Neural progenitor cell (in vitro differentiated cells): Measurements from ENCODE around the gene HMGXB4. TPM values are rescaled to one million over a fixed set of nuclear protein-coding genes. Genes with fewer than 3 reads are reported as not detected.

Experiments used
- DNase-seq: peaks from one replicate; pipeline ENCODE4 v3.0.0-alpha.2; 2016; ENCODE audit warnings: low spot score
- H2AFZ ChIP-seq: fragments of 200-600 bp; sonication (generic); replicated peaks from 2 replicates; pipeline ENCODE4 v1.6.1; 2016; ENCODE audit warnings: antibody characterized with exemption
- H3F3A ChIP-seq: fragments of 200-600 bp; sonication (generic); 2 replicates; pipeline ENCODE4 v1.6.1; 2016; ENCODE audit warnings: antibody characterized with exemption, low read depth
- H3K27ac ChIP-seq: fragments of 200-600 bp; sonication (generic); 2 replicates; pipeline ENCODE4 v1.5.1; 2016; ENCODE audit warnings: mild to moderate bottlenecking
- H3K27me3 ChIP-seq: fragments of 200-600 bp; sonication (generic); 2 replicates; pipeline ENCODE4 v1.6.1; 2016; ENCODE audit warnings: mild to moderate bottlenecking, moderate library complexity
- H3K36me3 ChIP-seq: fragments of 200-600 bp; sonication (generic); 2 replicates; pipeline ENCODE4 v1.5.1; 2016
- H3K4me1 ChIP-seq: fragments of 200-600 bp; sonication (generic); 2 replicates; pipeline ENCODE4 v1.6.1; 2016; ENCODE audit warnings: mixed run types
- H3K4me2 ChIP-seq: fragments of 200-600 bp; sonication (generic); 2 replicates; pipeline ENCODE4 v1.6.1; 2016
- H3K4me3 ChIP-seq: fragments of 200-600 bp; sonication (generic); 2 replicates; pipeline ENCODE4 v1.5.1; 2016
- H3K79me2 ChIP-seq: fragments of 200-600 bp; sonication (generic); 2 replicates; pipeline ENCODE4 v1.6.1; 2016; ENCODE audit warnings: low read depth
- H3K9ac ChIP-seq: fragments of 200-600 bp; sonication (generic); 2 replicates; pipeline ENCODE4 v1.6.1; 2016
- H3K9me3 ChIP-seq: fragments of 200-600 bp; sonication (generic); 2 replicates; pipeline ENCODE4 v1.5.1; 2016; ENCODE audit warnings: low read depth
- H4K20me1 ChIP-seq: fragments of 200-600 bp; sonication (generic); 2 replicates; pipeline ENCODE4 v1.6.1; 2016; ENCODE audit warnings: low read depth
- H3K27ac Mint-ChIP-seq: 3 replicates; pipeline ENCODE4 v1.8.0; 2021; ENCODE audit warnings: mixed read lengths
- H3K27me3 Mint-ChIP-seq: 2 replicates; pipeline ENCODE4 v1.8.0; 2022; ENCODE audit warnings: low read depth, mild to moderate bottlenecking, inconsistent platforms, moderate library complexity, mixed read lengths; ENCODE audit not compliant: insufficient read depth
- H3K36me3 Mint-ChIP-seq: 3 replicates; pipeline ENCODE4 v1.8.0; 2021; ENCODE audit warnings: mixed read lengths
- H3K4me1 Mint-ChIP-seq: 3 replicates; pipeline ENCODE4 v1.8.0; 2021; ENCODE audit warnings: mixed read lengths
- H3K4me3 Mint-ChIP-seq: 3 replicates; pipeline ENCODE4 v1.8.0; 2021; ENCODE audit warnings: mild to moderate bottlenecking, moderate library complexity, mixed read lengths
- H3K9me3 Mint-ChIP-seq: 3 replicates; pipeline ENCODE4 v1.8.0; 2020; ENCODE audit warnings: mixed read lengths
- EZH2 ChIP-seq: fragments of 200-600 bp; sonication (generic); IDR thresholded peaks from 2 replicates; pipeline ENCODE4 v1.6.1; 2017; ENCODE audit warnings: antibody characterized with exemption, mild to moderate bottlenecking, moderate library complexity
- EZH2phosphoT487 ChIP-seq: fragments of 200-600 bp; sonication (generic); IDR thresholded peaks from 2 replicates; pipeline ENCODE4 v1.6.1; 2017; ENCODE audit warnings: antibody characterized with exemption
- total RNA-seq: library from RNA; depleted of rRNA; stranded (reverse); fragments of >200 nt; gene quantifications from 2 replicates; pipeline ENCODE4 v1.2.3, GENCODE V29; 2015; ENCODE audit warnings: low replicate concordance
- TF ChIP-seq, protein P1 (sequence below): fragments of 200-600 bp; sonication (generic); IDR thresholded peaks from 2 replicates; pipeline ENCODE4 v1.5.1; 2017; ENCODE audit warnings: antibody characterized with exemption, mild to moderate bottlenecking

Gene HMGXB4
- total RNA-seq, 1 donor from 2014 or later: 55.9 TPM

- Mint-ChIP-seq H3K27me3 (peaks cover 5% of the 10 kb centered on the region), H3K9me3 (no peaks in the 10 kb centered on the region), H3K4me3 (no peak overlapping the region), H3K27ac (no peak overlapping the region), H3K4me1 (peaks cover 2% of the 10 kb centered on the region), H3K36me3 (no peaks in the 10 kb centered on the region)
- H4K20me1 ChIP-seq: no peaks in the 10 kb centered on the region
- H3F3A ChIP-seq: no peaks in the 10 kb centered on the region
- H2AFZ ChIP-seq: no peak overlapping the region
- H3K27ac ChIP-seq: no peak overlapping the region
- H3K9ac ChIP-seq: no peak overlapping the region
- no peaks in the 10 kb centered on the region for H3K4me1 ChIP-seq
- H3K4me2 ChIP-seq: no peak overlapping the region
- H3K27me3 ChIP-seq: no peaks in the 10 kb centered on the region
- no peak for TF ChIP-seq EZH2
- TF ChIP-seq, protein P1, sequence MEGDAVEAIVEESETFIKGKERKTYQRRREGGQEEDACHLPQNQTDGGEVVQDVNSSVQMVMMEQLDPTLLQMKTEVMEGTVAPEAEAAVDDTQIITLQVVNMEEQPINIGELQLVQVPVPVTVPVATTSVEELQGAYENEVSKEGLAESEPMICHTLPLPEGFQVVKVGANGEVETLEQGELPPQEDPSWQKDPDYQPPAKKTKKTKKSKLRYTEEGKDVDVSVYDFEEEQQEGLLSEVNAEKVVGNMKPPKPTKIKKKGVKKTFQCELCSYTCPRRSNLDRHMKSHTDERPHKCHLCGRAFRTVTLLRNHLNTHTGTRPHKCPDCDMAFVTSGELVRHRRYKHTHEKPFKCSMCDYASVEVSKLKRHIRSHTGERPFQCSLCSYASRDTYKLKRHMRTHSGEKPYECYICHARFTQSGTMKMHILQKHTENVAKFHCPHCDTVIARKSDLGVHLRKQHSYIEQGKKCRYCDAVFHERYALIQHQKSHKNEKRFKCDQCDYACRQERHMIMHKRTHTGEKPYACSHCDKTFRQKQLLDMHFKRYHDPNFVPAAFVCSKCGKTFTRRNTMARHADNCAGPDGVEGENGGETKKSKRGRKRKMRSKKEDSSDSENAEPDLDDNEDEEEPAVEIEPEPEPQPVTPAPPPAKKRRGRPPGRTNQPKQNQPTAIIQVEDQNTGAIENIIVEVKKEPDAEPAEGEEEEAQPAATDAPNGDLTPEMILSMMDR: no peak
- no peak for TF ChIP-seq EZH2phosphoT487
- H3K4me3 ChIP-seq: no peak overlapping the region
- H3K36me3 ChIP-seq: no peaks in the 10 kb centered on the region
- H3K79me2 ChIP-seq: no peaks in the 10 kb centered on the region
- no peaks in the 10 kb centered on the region for H3K9me3 ChIP-seq
- DNase-seq: no peak
Observed at GRCh38 chr22:35220221-35220620, 37.1 kb upstream of the HMGXB4 start.

DNA sequence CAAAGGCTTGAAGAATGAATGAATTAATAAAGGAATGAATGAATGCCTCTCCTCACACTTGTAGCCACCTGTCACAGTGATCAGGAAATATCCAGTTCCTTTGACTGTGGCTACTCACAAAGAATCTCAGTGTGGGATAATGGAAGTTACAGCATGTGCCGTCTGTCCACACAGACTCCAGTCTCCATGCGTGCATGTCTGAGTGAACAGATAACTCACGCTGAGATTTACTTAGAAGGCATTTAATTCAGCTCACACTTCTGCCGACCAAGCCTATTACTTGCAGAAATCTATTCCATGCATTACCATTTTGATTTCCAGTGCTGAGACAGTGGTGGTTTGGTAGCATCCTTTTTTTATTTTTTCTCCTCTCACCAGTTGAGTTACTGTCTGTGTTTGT lies 32.3 kb upstream of the HMGXB4 start:
- no peak overlapping the region for H3K4me3 ChIP-seq
- H4K20me1 ChIP-seq: no peaks in the 10 kb centered on the region
- Mint-ChIP-seq H3K27ac (no peak overlapping the region), H3K4me3 (no peak overlapping the region), H3K4me1 (no peaks in the 10 kb centered on the region), H3K36me3 (no peaks in the 10 kb centered on the region), H3K9me3 (no peaks in the 10 kb centered on the region), H3K27me3 (peaks cover 7% of the 10 kb centered on the region)
- no peak overlapping the region for H3K9ac ChIP-seq
- no peak overlapping the region for H3K4me2 ChIP-seq
- no peak for TF ChIP-seq EZH2
- TF ChIP-seq, protein P1: no peak
- TF ChIP-seq EZH2phosphoT487: no peak
- no peaks in the 10 kb centered on the region for H3F3A ChIP-seq
- DNase-seq: no peak
- H3K9me3 ChIP-seq: no peaks in the 10 kb centered on the region
- no peaks in the 10 kb centered on the region for H3K36me3 ChIP-seq
- no peaks in the 10 kb centered on the region for H3K79me2 ChIP-seq
- no peak overlapping the region for H2AFZ ChIP-seq
- no peak overlapping the region for H3K27ac ChIP-seq
- no peaks in the 10 kb centered on the region for H3K27me3 ChIP-seq
- H3K4me1 ChIP-seq: no peaks in the 10 kb centered on the region

DNA sequence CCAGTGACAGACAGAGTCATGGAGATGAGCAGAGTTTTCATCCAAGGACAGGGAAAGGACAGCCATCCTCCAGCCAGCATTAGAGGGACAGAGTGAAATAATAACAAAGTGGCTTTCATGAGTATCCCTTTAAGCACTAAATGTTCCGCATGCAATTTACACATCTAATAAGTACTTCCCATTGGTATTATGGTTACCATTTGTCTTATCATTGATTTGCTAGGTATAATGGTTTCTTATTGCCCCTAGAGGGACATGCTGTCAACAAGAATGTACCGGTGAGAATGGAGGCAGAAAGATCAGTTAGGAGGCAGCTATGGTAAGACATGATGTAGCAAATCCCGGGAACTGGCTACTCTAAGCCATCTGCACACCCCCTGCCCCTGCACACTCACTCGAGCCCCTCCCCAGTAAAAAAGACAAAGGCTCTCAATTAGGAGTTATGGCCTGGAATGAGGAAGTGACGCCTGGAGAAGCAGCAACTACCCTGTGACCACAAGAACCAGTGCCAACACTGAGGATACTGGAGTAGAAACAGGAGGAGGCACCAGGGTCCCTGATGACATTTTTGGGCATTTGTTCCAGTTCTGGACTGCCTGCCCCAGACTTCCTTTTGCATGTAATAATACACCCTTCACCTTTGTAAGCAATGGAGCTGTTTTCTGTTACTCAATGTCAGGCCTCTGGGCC lies 30.2 kb upstream of the HMGXB4 start:
- Histone ChIP-seq H3K27me3 (no peaks in the 10 kb centered on the region), H4K20me1 (no peaks in the 10 kb centered on the region), H3K36me3 (no peaks in the 10 kb centered on the region), H3K4me3 (no peak overlapping the region), H3F3A (no peaks in the 10 kb centered on the region), H3K4me1 (no peaks in the 10 kb centered on the region), H3K79me2 (no peaks in the 10 kb centered on the region), H3K9me3 (no peaks in the 10 kb centered on the region), H3K27ac (no peak overlapping the region), H3K9ac (no peak overlapping the region), H2AFZ (no peak overlapping the region), H3K4me2 (no peak overlapping the region)
- Mint-ChIP-seq H3K9me3 (no peaks in the 10 kb centered on the region), H3K27ac (peak overlapping the region; percentile 44), H3K4me1 (no peaks in the 10 kb centered on the region), H3K36me3 (no peaks in the 10 kb centered on the region), H3K4me3 (no peak overlapping the region), H3K27me3 (peaks cover 7% of the 10 kb centered on the region)
- no peak for DNase-seq
- TF ChIP-seq EZH2 (no peak), EZH2phosphoT487 (no peak)
- TF ChIP-seq, protein P1: no peak
